SU-DHL-6 (cell line): ENCODE results near the gene BRI3BP.

ENCODE experiments used
- H2AFZ ChIP-seq: fragments of 200-600 bp; sonication (generic); 2 replicates; pipeline ENCODE4 v1.6.1; 2014; ENCODE audit warnings: low read depth, mild to moderate bottlenecking, moderate library complexity, mixed read lengths, antibody characterized with exemption, low read length; ENCODE audit not compliant: severe bottlenecking
- H3F3A ChIP-seq: fragments of 200-600 bp; shearing (Covaris generic); 2 replicates; pipeline ENCODE4 v1.6.0; 2016; ENCODE audit warnings: antibody characterized with exemption, mild to moderate bottlenecking; ENCODE audit not compliant: insufficient read depth
- H3K27ac ChIP-seq: fragments of 200-600 bp; sonication (generic); 2 replicates; pipeline ENCODE4 v1.5.1; 2016; ENCODE audit warnings: low read depth, mild to moderate bottlenecking, low read length, moderate library complexity, mixed read lengths
- H3K27me3 ChIP-seq: fragments of 200-600 bp; sonication (generic), shearing (Covaris generic); 2 replicates; pipeline ENCODE4 v1.6.0; 2014; ENCODE audit warnings: mild to moderate bottlenecking, low read length
- H3K36me3 ChIP-seq: fragments of 200-600 bp; sonication (generic); 2 replicates; pipeline ENCODE4 v1.6.1; 2014; ENCODE audit warnings: mild to moderate bottlenecking, low read length, mixed read lengths
- H3K4me2 ChIP-seq: fragments of 300-600, 200-600 bp; shearing (Covaris generic), sonication (generic); 2 replicates; pipeline ENCODE4 v1.6.0; 2014; ENCODE audit warnings: low read length, low read depth, mild to moderate bottlenecking; ENCODE audit not compliant: poor library complexity, severe bottlenecking
- H3K4me3 ChIP-seq: fragments of 200-600 bp; sonication (generic); 2 replicates; pipeline ENCODE4 v1.5.1; 2014; ENCODE audit warnings: antibody characterized with exemption, low read length, mild to moderate bottlenecking, mixed read lengths; ENCODE audit not compliant: insufficient read depth, poor library complexity, severe bottlenecking
- H3K79me2 ChIP-seq: fragments of 200-600 bp; sonication (generic); 2 replicates; pipeline ENCODE4 v1.6.1; 2014; ENCODE audit warnings: mild to moderate bottlenecking, low read length, moderate library complexity; ENCODE audit not compliant: insufficient read depth
- H3K9ac ChIP-seq: fragments of 200-600 bp; sonication (generic); 2 replicates; pipeline ENCODE4 v1.7.0; 2014; ENCODE audit warnings: mild to moderate bottlenecking, low read length
- H3K9me2 ChIP-seq: fragments of 200-600 bp; sonication (generic); replicated peaks from 2 replicates; pipeline ENCODE4 v1.6.1; 2014; ENCODE audit warnings: low read length; ENCODE audit not compliant: insufficient read depth
- H3K9me3 ChIP-seq: fragments of 200-600 bp; sonication (generic); 2 replicates; pipeline ENCODE4 v1.6.1; 2014; ENCODE audit warnings: low read length, mixed read lengths; ENCODE audit not compliant: insufficient read depth
- H4K20me1 ChIP-seq: fragments of 200-600 bp; sonication (generic); 2 replicates; pipeline ENCODE4 v1.6.1; 2014; ENCODE audit warnings: low read depth, mild to moderate bottlenecking, antibody characterized with exemption, low read length, moderate library complexity, mixed read lengths
- EZH2phosphoT487 ChIP-seq: fragments of 200-600 bp; sonication (generic), shearing (Covaris generic); conservative IDR thresholded peaks from 2 replicates; pipeline ENCODE4 v1.6.1; 2018; ENCODE audit warnings: mild to moderate bottlenecking, antibody characterized with exemption, low read length, moderate library complexity, mixed read lengths
- TF ChIP-seq, protein P1 (sequence below): fragments of 200-600 bp; sonication (generic); IDR thresholded peaks from one replicate; pipeline ENCODE4 v1.5.1; 2017; ENCODE audit warnings: antibody characterized with exemption, mild to moderate bottlenecking, low read length, moderate library complexity; ENCODE audit not compliant: insufficient read depth, poor library complexity, severe bottlenecking

BRI3BP gene

DNA sequence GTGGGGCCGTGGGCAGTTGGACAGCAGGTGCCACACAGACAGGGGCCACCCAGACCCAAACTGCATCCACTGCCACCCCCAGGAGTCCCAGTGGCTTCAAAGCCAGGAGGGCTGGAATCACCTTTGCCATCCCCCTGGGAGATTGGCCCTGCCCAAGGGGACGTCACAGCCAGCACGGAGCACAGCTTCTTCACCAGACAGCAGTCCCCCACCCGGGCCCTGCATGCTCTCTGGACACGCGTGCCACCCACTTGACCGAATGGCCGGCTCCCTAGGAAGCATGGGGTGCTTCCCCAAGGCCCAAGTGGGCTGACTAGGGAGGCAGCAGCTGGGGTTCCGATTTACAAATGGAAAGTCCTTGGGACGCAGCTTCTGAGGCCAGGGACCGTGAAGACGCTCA is 21.8 kb upstream of the BRI3BP start:
- Histone ChIP-seq H2AFZ (no peak overlapping the region), H3K27ac (no peak overlapping the region), H3K9me2 (no peaks in the 10 kb centered on the region), H4K20me1 (no peaks in the 10 kb centered on the region), H3K9me3 (no peaks in the 10 kb centered on the region), H3K27me3 (no peaks in the 10 kb centered on the region), H3K79me2 (no peaks in the 10 kb centered on the region), H3K36me3 (no peaks in the 10 kb centered on the region), H3K9ac (no peak overlapping the region), H3K4me2 (no peak overlapping the region), H3K4me3 (no peak overlapping the region), H3F3A (no peaks in the 10 kb centered on the region)
- TF ChIP-seq EZH2phosphoT487 = no peak
- TF ChIP-seq, protein P1, sequence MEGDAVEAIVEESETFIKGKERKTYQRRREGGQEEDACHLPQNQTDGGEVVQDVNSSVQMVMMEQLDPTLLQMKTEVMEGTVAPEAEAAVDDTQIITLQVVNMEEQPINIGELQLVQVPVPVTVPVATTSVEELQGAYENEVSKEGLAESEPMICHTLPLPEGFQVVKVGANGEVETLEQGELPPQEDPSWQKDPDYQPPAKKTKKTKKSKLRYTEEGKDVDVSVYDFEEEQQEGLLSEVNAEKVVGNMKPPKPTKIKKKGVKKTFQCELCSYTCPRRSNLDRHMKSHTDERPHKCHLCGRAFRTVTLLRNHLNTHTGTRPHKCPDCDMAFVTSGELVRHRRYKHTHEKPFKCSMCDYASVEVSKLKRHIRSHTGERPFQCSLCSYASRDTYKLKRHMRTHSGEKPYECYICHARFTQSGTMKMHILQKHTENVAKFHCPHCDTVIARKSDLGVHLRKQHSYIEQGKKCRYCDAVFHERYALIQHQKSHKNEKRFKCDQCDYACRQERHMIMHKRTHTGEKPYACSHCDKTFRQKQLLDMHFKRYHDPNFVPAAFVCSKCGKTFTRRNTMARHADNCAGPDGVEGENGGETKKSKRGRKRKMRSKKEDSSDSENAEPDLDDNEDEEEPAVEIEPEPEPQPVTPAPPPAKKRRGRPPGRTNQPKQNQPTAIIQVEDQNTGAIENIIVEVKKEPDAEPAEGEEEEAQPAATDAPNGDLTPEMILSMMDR = no peak

GRCh38 chr12:124972211-124972610 is 21.2 kb upstream of the BRI3BP start:
- Histone ChIP-seq H3K9me3 (no peaks in the 10 kb centered on the region), H3K27ac (no peak overlapping the region), H3K79me2 (no peaks in the 10 kb centered on the region), H3K4me2 (no peak overlapping the region), H3F3A (no peaks in the 10 kb centered on the region), H3K27me3 (no peaks in the 10 kb centered on the region), H3K36me3 (no peaks in the 10 kb centered on the region; the same call in 1 of the 2 replicates), H3K9me2 (no peaks in the 10 kb centered on the region), H4K20me1 (no peaks in the 10 kb centered on the region), H3K4me3 (no peak overlapping the region), H2AFZ (no peak overlapping the region), H3K9ac (no peak overlapping the region)
- TF ChIP-seq, protein P1 = no peak
- TF ChIP-seq EZH2phosphoT487 = no peak

- no peaks in the 10 kb centered on the region for H3F3A ChIP-seq
- H3K36me3 ChIP-seq = no peaks in the 10 kb centered on the region; the same call in 1 of the 2 replicates
Measured at GRCh38 chr12:124975276-124975675, 18.2 kb upstream of the BRI3BP start.

More at GRCh38 chr12:124975276-124975675, 18.2 kb upstream of the BRI3BP start:
- H3K9ac ChIP-seq = no peak overlapping the region
- TF ChIP-seq, protein P1 = no peak
- no peak for TF ChIP-seq EZH2phosphoT487
- H3K4me3 ChIP-seq = no peak overlapping the region
- H3K27ac ChIP-seq = no peak overlapping the region
- no peak overlapping the region for H2AFZ ChIP-seq
- no peaks in the 10 kb centered on the region for H3K9me3 ChIP-seq
- no peaks in the 10 kb centered on the region for H3K9me2 ChIP-seq
- no peak overlapping the region for H3K4me2 ChIP-seq
- no peaks in the 10 kb centered on the region for H3K79me2 ChIP-seq
- H3K27me3 ChIP-seq = no peaks in the 10 kb centered on the region
- no peaks in the 10 kb centered on the region for H4K20me1 ChIP-seq
